NCI-H2196 (cell line): ENCODE results near the gene PATL2.
"Not testable (repeated sequence)": the region's sequence is repeated elsewhere in the genome, so short reads cannot be mapped to it uniquely, and the experiment has no call there.

ENCODE experiments used
- DNase-seq: peaks from one replicate; lab custom pipeline; 2025; ENCODE audit not compliant: unreplicated experiment; lab: John Stamatoyannopoulos, UW

The PATL2 gene

DNA sequence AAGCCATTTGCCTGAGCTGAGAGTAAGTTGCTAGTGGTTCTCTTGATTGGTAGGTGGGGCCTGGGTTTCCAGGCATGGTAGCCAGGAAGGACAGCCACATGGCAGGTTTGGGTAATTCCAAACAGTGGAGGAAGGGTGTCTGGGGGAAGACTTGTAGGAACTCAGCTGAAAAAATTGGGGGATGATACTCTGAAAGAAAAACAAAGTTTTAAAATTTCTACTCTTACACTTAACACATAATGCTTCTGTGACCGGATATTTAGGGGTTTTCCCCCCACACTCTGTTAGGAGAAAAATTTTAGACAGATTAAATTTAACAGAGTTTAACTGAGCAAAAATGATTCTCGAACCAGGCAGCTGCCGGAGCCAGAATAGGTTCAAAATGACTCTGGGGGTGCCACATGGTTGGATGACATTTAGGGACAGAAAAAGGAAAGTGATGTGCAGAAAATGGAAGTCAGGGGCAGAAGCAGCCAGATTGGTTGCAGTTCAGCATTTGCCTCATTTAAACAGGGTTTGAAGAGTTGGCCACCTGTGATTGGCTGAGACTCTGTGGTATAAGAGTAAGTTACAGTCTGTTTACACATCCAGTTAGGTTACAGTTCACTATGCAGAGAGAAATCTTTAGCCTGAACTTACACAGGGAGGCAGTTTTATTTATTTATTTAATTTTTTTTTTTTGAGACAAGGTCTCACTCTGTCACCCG is 8.3 kb upstream of the PATL2 start:
- DNase-seq, result no peak

DNA sequence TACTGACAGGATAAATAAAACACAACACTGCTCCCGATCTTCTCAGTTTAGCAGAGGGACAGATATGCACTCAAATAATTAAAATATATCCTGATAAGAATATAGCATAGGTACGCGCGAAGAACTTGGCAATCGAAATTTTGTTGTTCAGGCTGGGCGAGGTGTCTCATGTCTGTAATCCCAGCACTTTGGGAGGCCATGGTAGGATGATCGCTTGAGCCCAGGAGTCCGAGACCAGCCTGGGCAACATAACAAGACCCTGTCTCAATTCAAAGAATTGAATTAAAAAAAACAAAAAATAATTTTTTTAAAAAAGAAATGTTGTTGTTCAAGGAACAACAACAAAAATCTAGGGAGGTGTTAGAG is 7.8 kb upstream of the PATL2 start:
- DNase-seq, result no peak

- no peak for DNase-seq
These were observed 7.2 kb upstream of the PATL2 start for GRCh38 chr15:44718180-44718926.

GRCh38 chr15:44716983-44717602 is 6.0 kb upstream of the PATL2 start:
- DNase-seq, result no peak

DNA sequence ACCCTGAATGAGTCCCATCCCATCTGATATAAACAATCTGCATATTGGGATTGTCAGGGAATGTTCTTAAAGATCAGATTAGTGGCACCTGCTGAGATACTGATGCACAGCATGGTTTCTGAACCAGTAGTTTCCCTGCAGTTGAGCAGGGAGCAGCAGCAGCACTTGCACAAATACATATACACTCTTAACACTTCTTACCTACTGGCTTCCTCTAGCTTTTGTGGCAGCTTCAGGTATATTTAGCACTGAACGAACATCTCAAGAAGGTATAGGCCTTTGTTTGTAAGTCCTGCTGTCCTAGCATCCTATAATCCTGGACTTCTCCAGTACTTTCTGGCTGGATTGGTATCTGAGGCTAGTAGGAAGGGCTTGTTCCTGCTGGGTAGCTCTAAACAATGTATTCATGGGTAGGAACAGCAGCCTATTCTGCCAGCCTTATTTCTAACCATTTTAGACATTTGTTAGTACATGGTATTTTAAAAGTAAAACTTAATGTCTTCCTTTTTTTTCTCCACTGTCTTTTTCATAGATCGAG is 4.7 kb upstream of the PATL2 start:
- DNase-seq, result no peak

- no peak for DNase-seq
These were observed 4.1 kb upstream of the PATL2 start for GRCh38 chr15:44715142-44715796.

GRCh38 chr15:44713006-44713966 is 2.2 kb upstream of the PATL2 start:
- peak; percentile 13 for DNase-seq

DNA sequence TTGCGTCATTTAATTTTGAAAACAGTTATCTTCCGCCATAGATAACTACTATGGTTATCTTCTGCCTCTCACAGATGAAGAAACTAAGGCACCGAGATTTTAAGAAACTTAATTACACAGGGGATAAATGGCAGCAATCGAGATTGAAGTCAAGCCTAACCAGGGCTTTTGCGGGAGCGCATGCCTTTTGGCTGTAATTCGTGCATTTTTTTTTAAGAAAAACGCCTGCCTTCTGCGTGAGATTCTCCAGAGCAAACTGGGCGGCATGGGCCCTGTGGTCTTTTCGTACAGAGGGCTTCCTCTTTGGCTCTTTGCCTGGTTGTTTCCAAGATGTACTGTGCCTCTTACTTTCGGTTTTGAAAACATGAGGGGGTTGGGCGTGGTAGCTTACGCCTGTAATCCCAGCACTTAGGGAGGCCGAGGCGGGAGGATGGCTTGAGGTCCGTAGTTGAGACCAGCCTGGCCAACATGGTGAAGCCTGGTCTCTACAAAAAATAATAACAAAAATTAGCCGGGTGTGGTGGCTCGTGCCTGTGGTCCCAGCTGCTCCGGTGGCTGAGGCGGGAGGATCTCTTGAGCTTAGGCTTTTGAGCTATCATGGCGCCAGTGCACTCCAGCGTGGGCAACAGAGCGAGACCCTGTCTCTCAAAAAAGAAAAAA is 1.4 kb upstream of the PATL2 start:
- DNase-seq, result peak; percentile 55

- DNase-seq, result no peak
These were observed 721 bp upstream of the PATL2 start for GRCh38 chr15:44711743-44712345.

- DNase-seq, result peak; percentile 3
These were observed 657 bp downstream of the PATL2 start for GRCh38 chr15:44710236-44711095.

- no peak for DNase-seq
These were observed 4.0 kb downstream of the PATL2 start for GRCh38 chr15:44706946-44707636.

GRCh38 chr15:44706401-44706800 is 4.7 kb downstream of the PATL2 start:
- no peak for DNase-seq

DNA sequence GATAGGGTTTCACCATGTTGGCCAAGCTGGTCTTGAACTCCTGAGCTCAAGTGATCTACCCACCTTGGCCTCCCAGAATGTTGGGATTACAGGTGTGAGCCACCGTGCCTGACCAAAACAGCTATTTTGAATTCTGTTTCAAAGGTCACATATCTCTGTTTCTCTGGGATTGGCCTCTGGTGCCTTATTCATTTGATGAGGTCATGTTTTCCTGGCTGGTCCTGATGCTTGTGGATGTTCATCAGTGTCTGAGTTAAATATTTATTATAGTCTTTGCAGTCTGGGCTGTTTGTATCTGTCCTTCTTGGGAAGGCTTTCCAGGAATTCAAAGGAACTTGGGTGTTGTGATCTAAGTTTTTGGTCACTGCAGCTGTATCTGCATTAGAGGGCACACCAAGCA is 5.1 kb downstream of the PATL2 start:
- no peak for DNase-seq

GRCh38 chr15:44700676-44701075 is 10.4 kb downstream of the PATL2 start:
- DNase-seq, result not testable (repeated sequence)

GRCh38 chr15:44698641-44699040 is 12.5 kb downstream of the PATL2 start:
- no peak for DNase-seq

DNA sequence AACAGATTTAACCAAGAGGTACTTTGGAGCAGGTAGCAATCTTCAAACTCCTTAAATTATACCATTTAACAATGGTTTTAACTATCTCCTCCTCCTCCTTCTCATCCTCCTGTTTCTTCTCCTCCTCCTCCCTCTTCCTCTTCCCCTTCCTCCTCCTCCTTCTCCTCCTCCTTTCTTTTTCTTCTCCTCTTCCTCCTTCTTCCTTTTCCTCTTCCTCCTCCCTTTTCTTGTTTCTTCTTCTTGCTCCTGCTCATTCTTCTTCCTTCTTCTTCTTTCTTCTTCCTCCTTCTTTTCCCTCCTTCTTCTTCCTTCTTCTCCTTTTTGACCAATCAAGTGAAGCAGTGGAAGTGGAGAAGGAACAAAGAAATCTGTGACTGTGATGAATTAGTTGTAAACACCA is 14.1 kb downstream of the PATL2 start:
- no peak for DNase-seq

DNA sequence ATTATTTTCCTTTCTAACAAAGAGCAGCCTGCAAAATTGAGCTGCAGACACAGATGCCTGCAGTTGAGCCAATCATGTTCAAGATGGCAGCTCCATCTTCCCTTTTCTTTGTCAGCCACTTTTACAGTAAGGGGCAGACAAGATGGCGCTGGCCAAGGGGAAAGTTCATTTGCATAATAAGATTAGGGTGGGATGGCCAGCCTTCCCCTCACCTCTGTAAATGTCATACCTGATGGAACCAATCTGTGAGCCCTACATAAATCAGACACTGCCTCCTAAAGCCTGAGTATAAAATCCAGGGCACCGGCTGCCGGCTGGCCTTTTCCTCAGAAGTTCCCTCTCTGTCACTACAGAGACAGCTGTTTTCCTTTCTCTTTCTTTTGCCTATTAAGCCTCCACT is 15.8 kb downstream of the PATL2 start:
- DNase-seq, result no peak

DNA sequence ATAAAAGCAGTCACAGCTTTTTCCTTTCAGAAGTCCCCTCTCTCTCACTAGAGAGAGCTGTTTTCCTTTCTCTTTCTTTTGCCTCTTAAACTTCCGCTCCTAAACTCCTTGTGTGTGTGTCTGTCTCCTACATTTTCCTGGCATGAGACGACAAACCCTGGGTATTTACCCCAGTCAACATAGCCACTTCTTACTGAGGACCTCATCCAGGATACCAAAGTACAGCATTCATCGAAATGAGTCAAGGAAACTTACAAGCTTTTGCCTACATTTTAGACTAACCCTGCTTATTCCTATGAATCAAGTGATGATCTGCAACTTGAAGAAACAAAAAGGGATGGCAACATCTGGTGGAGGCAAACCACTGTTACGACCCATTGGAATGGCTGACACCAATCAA is 16.7 kb downstream of the PATL2 start:
- no peak for DNase-seq
